DMS 273 (cell line): ENCODE measurements around the gene FRMPD3.
"Not testable (repeated sequence)": the region's sequence is repeated elsewhere in the genome, so short reads cannot be mapped to it uniquely, and the experiment has no call there.

ENCODE experiments used
- DNase-seq: peaks from one replicate; lab custom pipeline; 2025; ENCODE audit not compliant: unreplicated experiment; lab: John Stamatoyannopoulos, UW

The FRMPD3 gene

DNA sequence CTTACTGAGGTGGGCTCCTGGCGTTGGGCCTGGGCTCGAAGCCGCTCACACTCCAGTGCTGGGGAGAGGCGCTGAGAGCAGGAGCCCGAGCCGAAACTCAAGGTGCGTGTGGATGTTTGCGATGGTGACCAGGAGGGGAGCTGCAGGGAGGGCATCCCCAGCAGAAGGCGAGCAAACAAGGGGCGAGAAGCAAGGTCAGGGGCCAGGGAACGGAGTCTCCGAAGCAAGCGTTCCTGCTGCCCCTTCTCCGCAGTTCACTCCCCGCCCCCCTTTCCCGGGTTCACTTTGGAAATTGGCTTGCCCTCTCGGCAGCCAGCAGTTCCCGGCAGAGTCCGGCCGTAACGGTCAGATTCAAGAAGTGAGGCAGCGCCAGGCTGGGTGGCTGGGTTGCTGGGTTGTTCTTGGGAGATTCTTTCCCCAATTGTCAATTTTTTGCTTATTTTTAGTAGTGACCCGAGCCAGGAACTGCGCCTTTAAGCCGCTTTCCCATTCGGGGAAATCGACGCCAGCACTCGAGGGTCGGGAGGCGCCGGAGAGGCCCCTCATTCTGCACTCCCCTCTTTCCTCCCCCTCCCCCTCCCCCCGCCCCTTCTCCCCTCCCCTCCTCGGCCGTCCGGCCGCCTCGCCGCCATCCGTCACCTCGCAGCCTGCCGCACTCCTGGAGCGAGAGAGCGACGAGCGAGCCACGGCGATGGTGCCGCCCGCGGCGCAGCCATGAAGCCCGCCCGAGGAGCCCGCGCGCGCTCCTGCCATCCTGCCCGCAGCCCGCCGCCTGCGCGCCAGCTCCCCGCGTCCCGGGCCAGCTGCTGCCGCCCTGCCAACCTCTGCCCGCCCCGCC lies at the start of gene FRMPD3:
TSS of gene FRMPD3 (plus strand) at position 655 of the 838 bp plus-strand sequence. CDS start 76,937 bp downstream, outside the sequence.
- peak; percentile 68 for DNase-seq

DNA sequence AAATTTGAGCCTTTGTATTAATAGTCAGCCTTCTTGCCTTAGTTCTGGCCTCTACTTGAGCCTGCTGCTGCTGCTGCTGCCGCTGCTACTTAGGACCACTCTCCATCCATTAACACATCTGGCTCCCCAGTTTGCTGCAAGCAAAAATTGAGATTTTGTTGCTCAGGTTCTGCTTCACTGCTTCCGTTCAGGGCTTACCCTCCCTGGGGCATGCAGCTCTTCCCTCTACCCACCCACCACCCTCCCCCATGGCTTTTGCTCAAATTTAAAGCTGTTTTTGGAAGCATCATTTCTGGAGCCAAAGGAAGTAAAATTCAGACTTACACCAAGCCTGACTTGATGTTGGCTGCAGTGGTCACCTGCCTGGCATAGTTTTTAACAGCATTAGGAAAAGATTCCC lies 28.9 kb upstream of the FRMPD3 start:
- no peak for DNase-seq

DNA sequence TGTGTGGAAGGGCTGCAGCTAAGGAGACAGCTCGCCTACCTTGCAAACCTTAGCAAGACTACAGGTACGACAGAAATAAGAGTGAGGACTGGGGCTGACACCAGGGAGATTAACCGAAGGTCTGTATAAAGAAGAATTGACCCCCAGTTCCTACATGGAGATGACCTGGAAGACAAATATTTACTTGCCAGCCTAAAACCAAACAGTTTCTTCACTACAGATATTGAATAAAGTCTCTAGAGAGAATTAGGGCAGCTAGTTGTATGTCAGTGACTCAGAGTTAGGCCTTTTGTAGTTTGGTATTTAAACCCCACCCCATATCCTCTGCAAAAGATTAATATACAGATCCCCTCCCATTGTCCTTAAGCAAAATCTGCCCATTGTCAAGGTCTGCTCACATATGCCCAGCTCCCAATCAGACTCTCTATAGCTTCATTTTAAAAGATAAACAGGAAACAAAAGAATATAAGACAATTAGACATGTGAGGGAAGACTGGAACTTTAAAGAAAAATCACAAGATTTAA lies 28.1 kb upstream of the FRMPD3 start:
- no peak for DNase-seq

DNA sequence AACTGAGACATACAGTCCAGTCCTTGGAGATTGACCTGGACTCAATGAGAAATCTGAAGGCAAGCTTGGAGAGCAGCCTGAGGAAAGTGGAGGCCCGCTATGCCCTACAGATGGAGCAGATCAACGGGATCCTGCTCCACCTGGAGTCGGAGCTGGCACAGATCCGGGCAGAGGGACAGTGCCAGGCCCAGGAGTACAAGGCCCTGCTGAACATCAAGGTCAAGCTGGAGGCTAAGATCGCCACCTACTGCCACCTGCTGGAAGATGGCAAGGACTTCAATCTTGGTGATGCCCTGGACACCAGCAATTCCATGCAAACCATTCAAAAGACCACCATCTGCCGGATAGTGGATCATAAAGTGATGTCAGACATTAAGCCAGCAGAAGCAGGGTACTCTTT lies 20.4 kb upstream of the FRMPD3 start:
- peak; percentile 70 for DNase-seq

DNA sequence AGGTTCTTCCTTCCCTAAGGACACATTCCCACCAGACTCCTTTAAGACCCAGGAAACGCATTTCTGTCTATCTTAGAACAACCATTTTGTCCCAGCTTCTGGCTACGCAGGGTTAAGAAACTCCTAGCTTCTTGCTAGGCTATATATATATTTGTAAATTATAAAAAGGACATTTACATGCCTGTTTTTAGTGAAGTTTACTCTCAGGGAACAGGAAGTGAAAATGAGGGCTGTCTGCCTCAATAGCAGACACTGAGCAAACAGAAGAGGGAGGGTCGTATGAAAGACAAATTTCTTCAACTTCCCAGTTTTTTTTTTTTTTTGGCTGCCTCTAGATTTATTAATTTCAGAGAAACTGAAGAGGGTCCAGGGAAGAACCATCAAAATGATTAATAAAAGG lies 9.3 kb upstream of the FRMPD3 start:
- DNase-seq = no peak

DNA sequence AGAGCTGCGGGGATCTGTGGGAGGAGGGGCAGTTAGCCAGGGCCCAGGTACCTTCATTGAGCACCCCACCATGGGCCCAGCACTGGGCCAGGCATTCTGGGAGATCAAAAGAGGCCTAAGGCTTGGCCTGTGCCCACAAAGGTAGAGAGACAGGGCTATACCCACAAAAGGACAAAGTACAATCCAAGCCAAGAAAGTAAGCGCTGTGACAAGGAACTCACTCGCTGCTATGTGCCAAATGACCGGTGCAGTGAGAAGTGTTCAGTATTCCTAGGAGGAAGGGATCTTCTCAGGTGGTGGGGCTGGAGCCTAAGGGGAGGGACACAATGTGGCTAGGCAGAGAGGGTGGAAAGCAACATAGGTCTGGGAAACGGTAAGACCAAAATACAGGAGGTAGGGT lies 8.8 kb upstream of the FRMPD3 start:
- no peak for DNase-seq

DNA sequence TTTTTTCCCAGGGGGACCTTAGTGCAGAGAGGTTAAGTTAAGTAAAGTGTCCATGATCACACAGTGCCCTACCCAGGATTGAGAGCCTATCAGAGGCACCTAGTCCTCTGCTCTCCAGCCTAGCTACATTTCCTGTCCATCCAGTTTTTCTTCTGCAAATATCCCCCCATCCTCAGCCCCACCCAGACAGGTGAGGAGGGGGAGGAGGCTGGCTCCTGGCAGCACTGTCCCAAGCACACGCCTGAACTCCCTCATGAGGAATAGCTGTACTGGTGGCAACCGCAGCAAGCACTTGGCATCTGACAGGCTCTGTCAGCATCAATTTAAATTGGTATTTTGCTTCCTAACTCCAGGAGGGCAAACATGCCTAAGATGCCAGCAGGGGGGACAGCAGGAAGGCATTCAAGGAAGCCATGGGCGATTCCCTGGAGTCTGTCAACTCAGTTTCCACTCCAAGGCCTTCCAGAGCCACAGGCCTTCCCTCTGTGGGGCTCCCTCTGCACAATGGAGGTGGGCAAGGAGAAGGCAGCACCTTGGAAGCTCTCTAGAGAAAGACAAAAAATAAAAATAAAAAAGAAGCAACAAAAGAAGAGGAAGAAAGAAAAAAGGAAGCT lies 6.4 kb upstream of the FRMPD3 start:
- DNase-seq = no peak

DNA sequence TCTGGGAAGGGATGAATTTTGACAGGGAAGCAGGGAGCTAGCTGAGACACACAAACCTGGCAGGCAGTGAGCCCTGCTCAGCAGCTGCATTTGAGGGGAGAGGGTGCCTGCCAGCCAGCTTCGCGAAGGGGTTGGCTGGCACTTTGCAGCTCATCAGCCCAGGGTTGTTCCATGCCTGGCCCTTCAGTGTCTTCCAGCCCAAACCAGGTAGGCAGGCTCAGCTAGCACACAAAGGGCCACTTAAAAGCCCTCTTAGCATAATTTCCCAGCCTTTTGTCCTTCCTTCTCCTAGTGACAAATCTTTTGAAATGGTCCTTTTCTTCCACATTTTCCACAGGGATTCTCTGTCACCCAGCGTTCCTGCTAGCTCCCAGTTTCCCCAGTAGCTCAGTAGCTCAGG lies 4.3 kb upstream of the FRMPD3 start:
- no peak for DNase-seq

DNA sequence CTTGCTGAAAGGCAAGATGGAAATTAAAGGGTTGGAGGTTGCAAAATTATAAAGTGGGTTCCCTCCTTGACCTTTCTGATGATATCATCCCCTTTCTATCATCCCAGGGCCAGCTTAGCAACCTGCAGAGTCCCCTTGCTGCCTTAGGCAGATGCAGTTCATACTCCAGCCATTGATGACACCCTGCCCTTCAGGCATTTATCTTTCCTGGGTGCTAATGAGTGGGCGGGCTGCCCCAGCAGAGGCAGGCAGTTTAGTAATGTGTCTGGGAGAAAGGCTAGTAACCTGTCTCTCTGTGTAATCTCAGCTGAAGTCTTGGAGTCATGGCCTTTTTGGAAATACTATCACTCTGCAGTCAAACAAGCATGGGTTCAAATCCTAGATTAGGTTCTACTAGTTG lies 3.8 kb upstream of the FRMPD3 start:
- DNase-seq = no peak

DNA sequence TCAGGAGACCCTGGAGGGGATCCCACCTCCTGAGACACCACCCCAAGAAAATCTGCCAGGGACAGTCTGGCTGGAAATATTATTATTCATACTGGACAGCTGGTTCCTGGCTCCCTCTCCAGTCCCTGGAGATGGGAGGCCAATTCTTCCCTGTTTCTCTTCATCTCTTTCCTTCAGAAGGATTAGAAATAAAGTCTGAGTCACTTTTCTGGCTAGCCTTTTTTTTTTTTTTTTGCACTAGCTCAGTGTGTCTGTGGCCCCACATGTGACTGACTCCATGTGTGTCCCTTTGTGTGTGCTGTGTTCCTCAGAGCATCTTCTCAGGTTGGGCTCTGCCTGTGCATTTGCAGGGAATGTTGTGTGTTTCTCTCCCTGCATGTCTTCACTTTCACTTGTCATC lies 1.8 kb upstream of the FRMPD3 start:
- peak; percentile 33 for DNase-seq

DNA sequence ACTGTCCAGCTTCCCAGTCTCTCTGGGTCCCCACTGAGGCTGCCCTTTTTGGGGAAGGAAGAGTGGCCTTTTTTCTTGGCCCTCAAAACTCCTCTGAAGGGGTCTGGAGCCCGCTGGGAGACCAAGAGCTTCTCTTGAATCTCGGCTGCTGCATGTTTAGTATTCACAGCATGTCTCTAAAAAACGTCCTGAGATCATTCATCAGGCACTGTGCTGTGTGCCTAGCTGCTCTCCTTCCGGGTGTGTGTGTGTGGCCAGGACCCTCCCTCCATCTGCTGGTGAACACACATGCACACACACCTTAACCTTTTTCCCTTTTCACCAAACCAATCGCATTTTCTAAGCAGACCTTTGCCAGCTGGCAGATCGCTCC lies 841 bp upstream of the FRMPD3 start:
- no peak for DNase-seq

DNA sequence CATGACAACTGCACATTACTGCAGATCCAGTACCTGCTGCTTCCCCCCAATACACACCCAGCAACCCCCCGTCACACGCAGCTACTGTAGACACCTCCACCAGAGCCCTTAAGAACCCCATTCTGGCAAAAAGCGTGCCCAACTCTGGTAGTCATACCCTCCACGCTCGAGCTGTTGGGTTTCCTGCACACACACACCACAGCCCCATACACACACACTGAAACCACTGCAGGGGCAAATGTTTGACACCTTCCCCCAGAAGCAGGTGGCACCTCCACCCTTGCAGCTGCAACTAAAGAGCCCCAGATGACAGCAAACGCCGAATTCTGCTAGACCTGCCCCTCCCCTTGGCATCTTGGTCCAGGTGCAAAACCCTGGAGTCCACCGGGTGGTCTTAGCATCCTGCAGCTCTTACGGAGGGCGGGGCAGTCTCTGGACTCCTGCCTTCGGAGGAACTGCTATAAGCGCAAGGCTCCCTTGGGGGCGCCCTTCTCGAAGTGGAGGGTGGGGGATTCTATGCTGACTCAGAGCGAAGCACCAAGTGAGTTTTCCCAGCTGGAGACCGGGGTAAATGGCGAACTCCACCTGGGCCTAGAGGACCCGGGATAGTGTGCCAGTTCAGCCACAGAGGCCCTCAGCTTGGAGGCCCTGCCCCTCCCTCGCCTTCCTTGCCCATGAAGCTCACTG lies 1.5 kb downstream of the FRMPD3 start:
- DNase-seq = peak; percentile 79

DNA sequence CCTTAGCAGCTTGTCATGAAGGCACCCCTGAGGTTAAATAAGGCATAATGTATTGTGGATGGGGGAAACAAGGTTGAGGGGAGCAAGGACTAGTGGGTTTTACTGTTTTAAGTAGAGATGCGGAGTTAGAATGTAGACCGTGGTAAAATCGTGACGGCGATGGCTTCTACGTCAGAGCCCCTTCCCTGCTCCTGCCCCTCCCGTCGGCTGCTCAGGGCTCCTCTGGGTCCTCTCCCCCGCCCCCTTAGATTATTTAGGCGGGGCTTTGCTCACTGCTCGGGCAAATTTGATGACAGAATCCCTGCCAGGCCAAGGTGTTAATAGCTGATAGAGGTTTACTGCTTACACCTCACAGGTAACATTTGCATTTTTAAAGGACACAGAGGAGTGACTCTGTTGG lies 2.3 kb downstream of the FRMPD3 start:
- no peak for DNase-seq

DNA sequence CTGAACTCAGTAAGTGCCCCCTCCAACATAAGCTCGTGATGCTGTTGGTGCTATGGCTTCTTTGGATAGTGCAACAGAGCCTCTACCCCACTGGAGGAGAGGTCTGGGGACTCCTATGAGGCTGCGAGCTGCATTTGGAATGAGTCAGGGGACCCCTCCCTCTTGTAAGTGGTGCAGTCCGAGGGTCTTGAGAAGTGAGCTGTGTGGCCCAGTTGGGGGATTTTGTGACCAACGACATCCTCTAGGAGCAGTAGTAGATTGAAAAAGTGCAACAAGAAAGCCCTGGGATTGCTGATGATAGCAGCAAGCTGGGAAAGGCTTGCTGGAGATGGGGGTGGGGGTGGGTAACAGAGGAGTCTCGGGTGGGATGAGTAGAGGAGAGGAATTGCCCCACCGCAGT lies 3.1 kb downstream of the FRMPD3 start:
- DNase-seq = no peak

DNA sequence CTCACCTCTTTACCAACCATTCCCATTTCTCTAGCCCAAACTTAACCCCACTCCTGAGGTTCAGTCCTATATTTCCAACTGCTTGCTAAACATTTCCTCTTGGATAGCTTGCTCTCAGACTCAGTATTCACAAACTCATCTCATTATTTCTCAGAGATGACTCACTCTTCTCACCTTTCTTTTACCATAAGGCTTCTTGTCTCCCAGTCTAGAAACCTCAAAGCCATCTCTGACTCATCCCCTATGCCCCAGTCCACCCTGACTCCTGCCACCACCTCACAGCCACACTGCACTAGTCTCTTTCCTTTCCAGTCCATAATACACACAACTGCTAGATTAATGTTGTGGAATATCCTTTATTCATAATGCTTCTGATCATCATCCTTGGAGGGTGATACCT lies 4.8 kb downstream of the FRMPD3 start:
- DNase-seq = no peak

DNA sequence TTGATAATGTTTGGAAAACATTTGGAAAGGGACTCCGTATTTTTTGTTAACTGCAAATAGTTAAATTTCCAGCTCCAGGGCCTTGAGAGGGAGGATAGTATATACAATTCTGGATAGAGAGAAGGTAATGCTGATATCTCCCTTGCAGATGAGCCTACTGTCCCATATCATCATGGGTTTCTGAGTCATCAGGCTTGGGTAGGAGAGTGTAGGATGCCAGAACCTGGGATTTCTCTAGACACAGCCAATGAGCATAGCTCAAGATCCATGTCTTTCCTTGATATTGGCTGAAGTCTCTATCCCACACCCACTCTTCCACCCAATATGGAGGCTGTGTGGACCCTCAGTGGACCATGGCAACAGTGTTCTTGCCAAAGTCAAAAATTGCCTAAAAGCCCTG lies 7.8 kb downstream of the FRMPD3 start:
- no peak for DNase-seq

DNA sequence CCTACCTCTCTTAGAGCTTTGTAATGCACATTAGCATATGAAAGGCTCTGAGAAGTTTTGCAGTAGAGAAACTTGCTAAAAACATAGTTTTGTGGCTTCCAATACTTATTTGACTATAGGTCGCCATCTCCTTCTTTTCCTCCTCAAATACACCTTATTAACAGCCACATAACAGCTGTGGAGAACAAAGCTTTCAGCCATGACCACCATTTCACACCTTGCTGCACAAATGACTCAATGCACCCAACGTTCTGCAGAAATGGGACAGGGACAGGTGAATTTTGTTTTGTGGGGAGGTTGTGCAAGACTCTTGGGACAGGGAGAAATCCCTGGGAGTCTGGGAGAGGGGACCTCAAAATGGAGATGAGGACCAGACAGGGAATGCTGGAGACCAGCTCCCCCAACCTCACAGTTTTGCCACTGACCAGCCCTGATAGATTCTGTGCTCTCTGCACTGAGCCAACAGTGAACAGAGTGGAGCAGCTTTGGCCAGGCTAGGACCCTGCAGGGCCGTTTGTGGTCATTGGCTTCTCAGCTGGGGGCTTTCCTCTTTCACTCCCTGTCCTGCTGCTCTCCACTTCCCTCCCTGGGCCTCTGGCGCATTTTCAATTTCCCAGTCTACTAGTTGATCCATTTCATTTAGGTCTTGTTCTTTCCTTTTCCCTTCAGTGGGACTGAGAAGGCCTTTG lies 16.6 kb downstream of the FRMPD3 start:
- DNase-seq = no peak

DNA sequence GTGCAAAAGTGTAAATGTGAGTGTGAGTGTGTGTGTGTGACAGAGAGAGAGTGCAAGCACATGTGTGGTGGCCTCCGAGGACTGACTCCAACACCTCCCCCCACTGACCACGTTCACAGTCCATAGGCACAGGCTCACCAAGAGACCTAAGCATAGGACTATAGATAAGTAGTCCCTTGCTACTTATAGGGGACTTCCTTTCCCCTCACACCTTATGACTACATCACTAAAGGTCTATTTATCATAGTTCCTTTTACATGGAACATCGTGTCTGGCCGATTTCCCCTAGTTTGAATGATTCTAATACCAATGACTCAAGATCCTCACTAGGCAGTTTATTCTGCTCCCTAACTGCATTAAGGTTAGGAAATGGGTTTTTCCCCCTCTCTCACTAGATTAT lies 17.8 kb downstream of the FRMPD3 start:
- DNase-seq = no peak

DNA sequence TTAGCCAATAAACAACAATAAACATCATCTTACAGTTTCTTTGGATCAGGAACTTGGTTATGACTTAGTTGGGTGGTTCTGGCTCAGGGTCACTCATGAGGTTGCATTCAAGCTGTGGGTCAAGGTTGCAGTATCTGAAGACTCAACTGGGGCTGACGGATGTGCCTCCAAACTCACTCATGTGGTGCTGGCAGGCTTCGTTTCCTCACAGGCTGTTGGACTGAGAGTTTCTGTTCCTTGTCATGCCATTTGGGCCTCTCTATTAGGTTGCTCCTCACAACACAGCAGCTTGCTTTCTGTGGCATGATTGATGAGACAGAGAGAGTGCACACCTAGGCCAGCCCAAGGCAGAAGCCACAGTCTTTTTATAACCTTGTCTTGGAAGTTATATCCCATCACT lies 20.7 kb downstream of the FRMPD3 start:
- DNase-seq = no peak

DNA sequence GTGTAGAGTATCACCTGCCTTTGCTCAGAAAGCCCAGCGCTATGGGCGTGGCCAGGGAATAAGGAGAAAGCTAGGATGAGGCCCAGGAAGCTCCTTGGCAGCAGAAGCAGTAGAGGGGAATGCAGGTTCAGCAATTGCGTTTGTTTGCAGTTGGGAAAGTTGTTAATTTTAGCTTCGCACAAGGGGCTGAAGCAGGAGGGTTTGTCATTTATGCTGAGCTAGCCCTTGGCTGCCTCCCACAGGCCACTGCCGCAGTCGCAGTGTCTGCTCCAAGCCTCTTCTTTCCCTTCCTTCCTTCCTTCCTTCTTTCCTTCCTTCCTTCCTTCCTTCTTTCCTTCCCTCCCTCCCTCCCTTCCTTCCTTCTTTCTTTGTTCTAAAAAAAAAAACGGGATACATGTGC lies 21.5 kb downstream of the FRMPD3 start:
- DNase-seq = peak; percentile 9

DNA sequence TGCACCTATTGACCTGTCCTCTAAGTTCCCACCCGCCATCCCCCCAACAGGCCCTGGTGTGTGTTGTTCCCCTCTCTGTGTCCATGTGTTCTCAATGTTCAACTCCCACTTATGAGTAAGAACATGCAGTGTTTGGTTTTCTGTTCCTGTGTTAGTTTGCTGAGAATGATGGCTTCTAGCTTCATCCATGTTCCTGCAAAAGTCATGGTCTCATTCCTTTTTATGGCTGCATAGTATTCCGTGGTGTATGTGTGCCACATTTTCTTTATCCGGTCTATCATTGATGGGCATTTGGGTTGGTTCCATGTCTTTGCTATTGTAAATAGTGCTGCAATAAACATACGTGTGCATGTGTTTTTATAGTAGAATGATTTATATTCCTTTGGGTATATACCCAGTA lies 22.0 kb downstream of the FRMPD3 start:
- DNase-seq = not testable (repeated sequence)
